DND-41 (cell line): ENCODE data around the gene CEP41.

Experiments used
- CTCF ChIP-seq: IDR thresholded peaks from 2 replicates; pipeline ENCODE4 v1.5.1; 2012; ENCODE audit warnings: borderline replicate concordance, low read length, moderate library complexity, mild to moderate bottlenecking; ENCODE audit not compliant: poor library complexity, severe bottlenecking; ENCODE audit errors: extremely low read depth
- EZH2 ChIP-seq: IDR thresholded peaks from 3 replicates; pipeline ENCODE4 v1.6.1; 2012; ENCODE audit warnings: borderline replicate concordance, low read depth, mild to moderate bottlenecking, moderate library complexity, low read length, inconsistent platforms; ENCODE audit not compliant: severe bottlenecking

- TF ChIP-seq CTCF (no peak), EZH2 (no peak)
Observed at GRCh38 chr7:130351791-130352090, 89.1 kb downstream of the CEP41 start.
